Right lobe of liver (tissue), 4 donors: ENCODE data around the gene BBX.

Experiments used
- POLR2A ChIP-seq: fragments of 450-650 bp; IDR thresholded peaks from one replicate; pipeline ENCODE4 v1.6.1; 2017; ENCODE audit warnings: antibody characterized with exemption, mild to moderate bottlenecking
- TF ChIP-seq, protein P1 (sequence below), 4 donors: fragments of 200-600 bp in 3 of 4; fragments of 450-650 bp in 1 of 4; IDR thresholded peaks; one replicate each; pipeline versions ENCODE4 v1.5.1 to v1.8.0; 2016 to 2022; ENCODE audit warnings: antibody characterized with exemption in 4 of 4, mild to moderate bottlenecking in 2 of 4
- donor health status: DM: no; HTN: no; CAD: no.
- donor health status: DM: no; HTN: no; CAD: no.
- donor health status: DM: no; HTN: yes; CAD: no.

DNA sequence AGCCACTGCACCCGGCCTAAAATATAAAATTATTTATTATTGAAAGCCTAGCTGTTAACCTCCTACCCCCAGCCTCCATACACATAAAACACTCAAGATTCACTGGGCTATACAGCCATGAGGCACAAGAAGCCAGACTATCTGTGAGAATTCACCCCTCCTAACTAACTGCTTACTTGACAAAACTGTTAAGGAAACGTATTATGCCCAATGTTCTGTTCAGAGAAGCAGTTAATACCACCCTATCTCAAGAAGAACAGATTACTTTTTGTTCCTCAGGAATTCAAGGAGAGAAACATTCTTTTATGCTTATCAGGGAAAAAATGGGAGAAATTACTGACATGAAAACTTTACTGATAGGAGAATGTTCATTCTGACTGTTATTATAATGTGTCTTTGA lies 144.1 kb downstream of the BBX start:
- TF ChIP-seq POLR2A: no peak
- TF ChIP-seq, protein P1, sequence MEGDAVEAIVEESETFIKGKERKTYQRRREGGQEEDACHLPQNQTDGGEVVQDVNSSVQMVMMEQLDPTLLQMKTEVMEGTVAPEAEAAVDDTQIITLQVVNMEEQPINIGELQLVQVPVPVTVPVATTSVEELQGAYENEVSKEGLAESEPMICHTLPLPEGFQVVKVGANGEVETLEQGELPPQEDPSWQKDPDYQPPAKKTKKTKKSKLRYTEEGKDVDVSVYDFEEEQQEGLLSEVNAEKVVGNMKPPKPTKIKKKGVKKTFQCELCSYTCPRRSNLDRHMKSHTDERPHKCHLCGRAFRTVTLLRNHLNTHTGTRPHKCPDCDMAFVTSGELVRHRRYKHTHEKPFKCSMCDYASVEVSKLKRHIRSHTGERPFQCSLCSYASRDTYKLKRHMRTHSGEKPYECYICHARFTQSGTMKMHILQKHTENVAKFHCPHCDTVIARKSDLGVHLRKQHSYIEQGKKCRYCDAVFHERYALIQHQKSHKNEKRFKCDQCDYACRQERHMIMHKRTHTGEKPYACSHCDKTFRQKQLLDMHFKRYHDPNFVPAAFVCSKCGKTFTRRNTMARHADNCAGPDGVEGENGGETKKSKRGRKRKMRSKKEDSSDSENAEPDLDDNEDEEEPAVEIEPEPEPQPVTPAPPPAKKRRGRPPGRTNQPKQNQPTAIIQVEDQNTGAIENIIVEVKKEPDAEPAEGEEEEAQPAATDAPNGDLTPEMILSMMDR (IDR thresholded peaks at IDR 0.05): no peak
